Ishikawa (cell line): ENCODE data around the gene CCNJL.

Experiments
- CEBPB ChIP-seq: IDR thresholded peaks from 2 replicates; pipeline ENCODE4 v1.6.1; 2012
- CREB1 ChIP-seq: IDR thresholded peaks from 2 replicates; pipeline ENCODE4 v1.6.1; 2012; ENCODE audit warnings: low read depth
- EGR1 ChIP-seq: IDR thresholded peaks from 2 replicates; pipeline ENCODE4 v1.6.1; 2012
- EP300 ChIP-seq: IDR thresholded peaks from 2 replicates; pipeline ENCODE4 v1.6.1; 2012; ENCODE audit warnings: borderline replicate concordance
- MAX ChIP-seq: IDR thresholded peaks from 2 replicates; pipeline ENCODE4 v1.6.1; 2012
- NFIC ChIP-seq: IDR thresholded peaks from 2 replicates; pipeline ENCODE4 v1.6.1; 2012
- RAD21 ChIP-seq: IDR thresholded peaks from 2 replicates; pipeline ENCODE4 v1.6.1; 2012; ENCODE audit warnings: low read depth
- TAF1 ChIP-seq: IDR thresholded peaks from 2 replicates; pipeline ENCODE4 v1.6.1; 2012; ENCODE audit warnings: low read depth, mild to moderate bottlenecking
- TCF12 ChIP-seq: IDR thresholded peaks from 2 replicates; pipeline ENCODE4 v1.6.1; 2012; ENCODE audit warnings: low read depth
- YY1 ChIP-seq: IDR thresholded peaks from 2 replicates; pipeline ENCODE4 v1.6.1; 2012; ENCODE audit warnings: low read depth
- ZBTB7A ChIP-seq: IDR thresholded peaks from 2 replicates; pipeline ENCODE4 v1.6.1; 2012; ENCODE audit warnings: low read depth
- TF ChIP-seq, protein P1 (sequence below): IDR thresholded peaks from 2 replicates; pipeline ENCODE4 v1.6.1; 2012; ENCODE audit warnings: low read depth, mild to moderate bottlenecking
- TF ChIP-seq, protein P2 (sequence below): IDR thresholded peaks from 2 replicates; pipeline ENCODE4 v1.6.1; 2012

DNA sequence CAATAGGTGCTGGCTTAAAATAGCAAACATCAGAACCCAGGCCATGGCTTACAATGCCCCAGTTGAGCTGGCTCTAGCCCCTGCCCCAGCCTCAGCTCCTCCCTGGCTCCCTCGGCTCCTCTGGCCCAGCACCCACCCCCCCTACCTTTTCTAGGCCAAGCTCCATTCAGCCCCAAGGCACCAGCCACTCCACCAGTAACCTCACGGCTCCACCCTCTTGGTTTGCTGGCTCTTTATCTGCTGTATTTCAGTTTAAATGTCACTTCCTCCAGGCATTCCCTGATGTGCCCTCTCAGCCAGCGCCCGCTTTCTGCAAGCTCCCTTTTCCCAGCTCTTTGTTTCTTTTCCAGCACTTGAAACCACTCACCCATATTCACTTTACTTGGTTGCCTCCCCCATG is 47.5 kb upstream of the CCNJL start:
- no peak for TF ChIP-seq ZBTB7A
- TF ChIP-seq, protein P1, sequence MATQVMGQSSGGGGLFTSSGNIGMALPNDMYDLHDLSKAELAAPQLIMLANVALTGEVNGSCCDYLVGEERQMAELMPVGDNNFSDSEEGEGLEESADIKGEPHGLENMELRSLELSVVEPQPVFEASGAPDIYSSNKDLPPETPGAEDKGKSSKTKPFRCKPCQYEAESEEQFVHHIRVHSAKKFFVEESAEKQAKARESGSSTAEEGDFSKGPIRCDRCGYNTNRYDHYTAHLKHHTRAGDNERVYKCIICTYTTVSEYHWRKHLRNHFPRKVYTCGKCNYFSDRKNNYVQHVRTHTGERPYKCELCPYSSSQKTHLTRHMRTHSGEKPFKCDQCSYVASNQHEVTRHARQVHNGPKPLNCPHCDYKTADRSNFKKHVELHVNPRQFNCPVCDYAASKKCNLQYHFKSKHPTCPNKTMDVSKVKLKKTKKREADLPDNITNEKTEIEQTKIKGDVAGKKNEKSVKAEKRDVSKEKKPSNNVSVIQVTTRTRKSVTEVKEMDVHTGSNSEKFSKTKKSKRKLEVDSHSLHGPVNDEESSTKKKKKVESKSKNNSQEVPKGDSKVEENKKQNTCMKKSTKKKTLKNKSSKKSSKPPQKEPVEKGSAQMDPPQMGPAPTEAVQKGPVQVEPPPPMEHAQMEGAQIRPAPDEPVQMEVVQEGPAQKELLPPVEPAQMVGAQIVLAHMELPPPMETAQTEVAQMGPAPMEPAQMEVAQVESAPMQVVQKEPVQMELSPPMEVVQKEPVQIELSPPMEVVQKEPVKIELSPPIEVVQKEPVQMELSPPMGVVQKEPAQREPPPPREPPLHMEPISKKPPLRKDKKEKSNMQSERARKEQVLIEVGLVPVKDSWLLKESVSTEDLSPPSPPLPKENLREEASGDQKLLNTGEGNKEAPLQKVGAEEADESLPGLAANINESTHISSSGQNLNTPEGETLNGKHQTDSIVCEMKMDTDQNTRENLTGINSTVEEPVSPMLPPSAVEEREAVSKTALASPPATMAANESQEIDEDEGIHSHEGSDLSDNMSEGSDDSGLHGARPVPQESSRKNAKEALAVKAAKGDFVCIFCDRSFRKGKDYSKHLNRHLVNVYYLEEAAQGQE: no peak
- TF ChIP-seq CEBPB: no peak
- no peak for TF ChIP-seq EP300
- no peak for TF ChIP-seq RAD21
- no peak for TF ChIP-seq NFIC
- TF ChIP-seq TCF12: no peak
- no peak for TF ChIP-seq TAF1
- no peak for TF ChIP-seq MAX
- TF ChIP-seq, protein P2, sequence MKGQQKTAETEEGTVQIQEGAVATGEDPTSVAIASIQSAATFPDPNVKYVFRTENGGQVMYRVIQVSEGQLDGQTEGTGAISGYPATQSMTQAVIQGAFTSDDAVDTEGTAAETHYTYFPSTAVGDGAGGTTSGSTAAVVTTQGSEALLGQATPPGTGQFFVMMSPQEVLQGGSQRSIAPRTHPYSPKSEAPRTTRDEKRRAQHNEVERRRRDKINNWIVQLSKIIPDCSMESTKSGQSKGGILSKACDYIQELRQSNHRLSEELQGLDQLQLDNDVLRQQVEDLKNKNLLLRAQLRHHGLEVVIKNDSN: no peak
- TF ChIP-seq EGR1: no peak
- TF ChIP-seq CREB1: no peak
- no peak for TF ChIP-seq YY1
